ENCODE data around the gene PDRG1. TPM values are rescaled to one million over a fixed set of nuclear protein-coding genes. Genes with fewer than 3 reads are reported as not detected.

PDRG1 gene
- total and polyA plus RNA-seq, 8 donors = 0.58 to 18.6 (median 2.8) TPM; not detected in 1

DNA sequence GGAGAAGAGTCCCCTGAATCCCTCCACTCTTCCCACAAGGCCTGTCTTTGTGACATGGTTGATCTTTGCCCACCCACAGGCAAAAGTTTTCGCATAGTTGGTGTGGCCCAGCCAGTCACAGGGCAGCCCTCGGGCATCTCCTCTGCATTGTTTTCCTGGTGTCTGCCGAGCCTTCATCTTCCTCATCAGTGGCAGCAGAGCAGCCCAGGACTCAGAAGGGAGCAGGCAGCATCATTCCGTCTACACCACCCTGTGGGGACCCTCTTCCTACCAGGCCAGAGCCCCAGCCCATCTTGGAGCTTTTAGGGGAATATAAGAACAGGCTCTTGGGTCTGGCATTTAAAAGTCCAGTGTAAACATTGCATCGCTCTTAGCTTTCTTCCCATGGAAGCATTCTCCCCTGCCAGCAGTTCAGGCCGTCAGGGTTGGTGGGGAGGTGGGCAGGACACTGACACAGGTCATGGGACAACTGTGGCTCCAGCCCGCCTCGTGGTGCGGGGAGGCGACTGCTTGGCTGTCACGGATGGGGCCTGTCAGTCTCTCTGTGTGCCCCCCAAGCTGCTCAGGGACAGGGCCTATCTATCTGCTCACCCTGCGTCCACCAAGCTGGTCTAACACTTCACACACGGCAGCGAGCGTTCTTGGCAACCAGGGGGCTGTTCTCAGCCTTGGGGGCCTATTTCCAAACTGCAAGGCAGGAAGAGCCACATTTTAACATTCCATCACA lies 38.3 kb downstream of the PDRG1 start:
- TF ChIP-seq EP300 (IDR thresholded peaks at IDR 0.05) (no peak), POLR2A (IDR thresholded peaks at IDR 0.05) (no peak), POLR2AphosphoS5 (IDR thresholded peaks at IDR 0.05) (no peak)
- TF ChIP-seq, protein P1, sequence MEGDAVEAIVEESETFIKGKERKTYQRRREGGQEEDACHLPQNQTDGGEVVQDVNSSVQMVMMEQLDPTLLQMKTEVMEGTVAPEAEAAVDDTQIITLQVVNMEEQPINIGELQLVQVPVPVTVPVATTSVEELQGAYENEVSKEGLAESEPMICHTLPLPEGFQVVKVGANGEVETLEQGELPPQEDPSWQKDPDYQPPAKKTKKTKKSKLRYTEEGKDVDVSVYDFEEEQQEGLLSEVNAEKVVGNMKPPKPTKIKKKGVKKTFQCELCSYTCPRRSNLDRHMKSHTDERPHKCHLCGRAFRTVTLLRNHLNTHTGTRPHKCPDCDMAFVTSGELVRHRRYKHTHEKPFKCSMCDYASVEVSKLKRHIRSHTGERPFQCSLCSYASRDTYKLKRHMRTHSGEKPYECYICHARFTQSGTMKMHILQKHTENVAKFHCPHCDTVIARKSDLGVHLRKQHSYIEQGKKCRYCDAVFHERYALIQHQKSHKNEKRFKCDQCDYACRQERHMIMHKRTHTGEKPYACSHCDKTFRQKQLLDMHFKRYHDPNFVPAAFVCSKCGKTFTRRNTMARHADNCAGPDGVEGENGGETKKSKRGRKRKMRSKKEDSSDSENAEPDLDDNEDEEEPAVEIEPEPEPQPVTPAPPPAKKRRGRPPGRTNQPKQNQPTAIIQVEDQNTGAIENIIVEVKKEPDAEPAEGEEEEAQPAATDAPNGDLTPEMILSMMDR (IDR thresholded peaks at IDR 0.05) = no peak
- WGBS, 5 donors = 64 to 81% (median 69%) methylated on average over 12 to 15 of the region's 15 CpGs
- DNase-seq = no peak
- peaks cover 0 to under 1% (median 0%) of the 10 kb centered on the region in 3 donors for H3K27me3 ChIP-seq
- intact Hi-C loops (cut with DNase I; ENCODE audit: low total_unique reads) = no loop called here
- no peaks in the 10 kb centered on the region for H3K36me3 ChIP-seq
- no peak overlapping the region for H3K27ac ChIP-seq
- no peaks in the 10 kb centered on the region for H3K9me3 ChIP-seq
- H3K4me1 ChIP-seq = no peaks in the 10 kb centered on the region
- H3K4me3 ChIP-seq = no peak overlapping the region

DNA sequence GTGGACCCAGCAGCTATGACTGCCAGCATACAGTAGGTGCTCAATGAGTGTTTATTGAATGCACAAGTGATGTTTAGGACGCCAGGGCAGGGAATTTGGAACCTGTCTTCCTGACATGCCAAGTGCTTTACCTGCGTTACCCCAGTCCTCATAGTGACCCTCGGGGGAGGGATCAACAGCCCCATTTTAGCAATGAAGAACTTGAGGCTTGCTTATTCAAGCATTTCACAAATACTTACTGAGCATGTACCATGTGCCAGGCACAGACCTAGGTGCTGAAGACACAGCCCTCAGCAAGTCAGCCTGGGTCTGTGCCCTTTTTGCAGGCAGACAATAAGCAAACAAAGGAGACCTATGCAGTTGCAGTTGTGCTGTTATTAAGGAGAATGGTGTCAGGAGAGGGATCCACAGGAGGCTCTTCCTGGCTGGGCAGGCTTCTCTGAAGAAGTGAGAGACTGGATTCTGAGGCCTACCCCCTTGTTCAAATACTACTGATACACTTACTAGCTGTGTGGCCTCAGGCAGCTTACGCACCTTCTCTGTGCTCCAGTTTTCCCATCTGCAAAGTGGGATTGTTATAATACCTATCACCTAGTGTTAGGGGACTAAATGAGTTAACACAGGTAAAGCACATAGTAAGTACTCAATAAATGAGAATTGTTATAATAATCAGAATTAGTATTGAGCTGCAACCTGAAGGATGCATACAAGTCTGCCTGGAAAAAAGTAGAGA lies 41.6 kb downstream of the PDRG1 start:
- H3K27me3 ChIP-seq = no peaks in the 10 kb centered on the region
- no peaks in the 10 kb centered on the region for H3K4me1 ChIP-seq
- H3K36me3 ChIP-seq = no peaks in the 10 kb centered on the region
- no peak for TF ChIP-seq EP300 (IDR thresholded peaks at IDR 0.05)
- no peak for TF ChIP-seq POLR2A (IDR thresholded peaks at IDR 0.05)
- TF ChIP-seq, protein P1 (IDR thresholded peaks at IDR 0.05) = no peak
- H3K4me3 ChIP-seq = no peak overlapping the region
- DNase-seq = no peak
- intact Hi-C loops (cut with DNase I; ENCODE audit: low total_unique reads) = no loop called here
- H3K27ac ChIP-seq = no peak overlapping the region
- no peaks in the 10 kb centered on the region for H3K9me3 ChIP-seq
- WGBS, 5 donors = 77 to 96% (median 86%) methylated on average over 3 to 4 of the region's 4 CpGs

DNA sequence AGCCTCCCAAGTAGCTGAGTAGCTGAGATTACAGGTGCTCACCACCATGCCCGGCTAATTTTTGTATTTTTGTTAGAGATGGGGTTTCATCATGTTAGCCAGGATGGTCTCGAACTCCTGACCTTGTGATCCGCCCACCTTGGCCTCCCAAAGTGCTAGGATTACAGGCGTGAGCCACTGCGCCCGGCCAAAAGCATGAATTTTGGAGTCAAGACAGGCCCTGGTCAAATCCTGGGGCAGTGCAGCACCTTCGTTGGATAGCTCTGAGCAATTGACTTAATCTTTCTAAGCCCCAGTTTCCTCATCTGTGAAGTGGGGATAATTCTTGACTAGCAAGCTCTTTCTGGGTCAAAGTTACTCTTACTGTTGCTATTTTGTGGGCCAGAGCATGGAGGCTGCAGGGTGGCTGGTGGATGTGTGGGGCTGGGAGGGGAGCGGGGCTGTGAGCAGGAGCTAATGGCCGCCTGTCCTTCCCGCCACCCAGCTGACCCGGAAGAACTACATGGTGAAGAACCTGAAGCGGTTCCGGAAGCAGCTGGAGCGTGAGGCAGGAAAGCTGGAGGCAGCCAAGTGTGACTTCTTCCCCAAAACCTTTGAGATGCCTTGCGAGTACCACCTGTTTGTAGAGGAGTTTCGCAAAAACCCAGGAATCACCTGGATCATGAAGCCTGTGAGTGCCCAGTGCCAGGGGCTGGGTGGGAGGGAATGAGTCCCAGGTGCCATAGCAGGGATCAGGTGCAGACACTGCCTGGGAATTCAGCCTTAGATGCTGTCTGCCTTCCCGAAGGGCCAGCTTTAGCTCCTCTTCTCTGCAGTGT lies 42.4 kb downstream of the PDRG1 start:
- H3K27me3 ChIP-seq = no peaks in the 10 kb centered on the region
- no peak overlapping the region for H3K4me3 ChIP-seq
- H3K4me1 ChIP-seq = no peaks in the 10 kb centered on the region
- intact Hi-C loops (cut with DNase I; ENCODE audit: low total_unique reads) = no loop called here
- no peaks in the 10 kb centered on the region for H3K36me3 ChIP-seq
- H3K27ac ChIP-seq = no peak overlapping the region
- TF ChIP-seq POLR2AphosphoS5 (IDR thresholded peaks at IDR 0.05) = no peak
- no peak for TF ChIP-seq EP300 (IDR thresholded peaks at IDR 0.05)
- TF ChIP-seq POLR2A (IDR thresholded peaks at IDR 0.05) = no peak
- TF ChIP-seq, protein P1 (IDR thresholded peaks at IDR 0.05) = no peak
- no peak for DNase-seq
- 89 to 92% (median 91%) methylated on average over 12 to 17 of the region's 17 CpGs for WGBS, 5 donors
- no peaks in the 10 kb centered on the region for H3K9me3 ChIP-seq

DNA sequence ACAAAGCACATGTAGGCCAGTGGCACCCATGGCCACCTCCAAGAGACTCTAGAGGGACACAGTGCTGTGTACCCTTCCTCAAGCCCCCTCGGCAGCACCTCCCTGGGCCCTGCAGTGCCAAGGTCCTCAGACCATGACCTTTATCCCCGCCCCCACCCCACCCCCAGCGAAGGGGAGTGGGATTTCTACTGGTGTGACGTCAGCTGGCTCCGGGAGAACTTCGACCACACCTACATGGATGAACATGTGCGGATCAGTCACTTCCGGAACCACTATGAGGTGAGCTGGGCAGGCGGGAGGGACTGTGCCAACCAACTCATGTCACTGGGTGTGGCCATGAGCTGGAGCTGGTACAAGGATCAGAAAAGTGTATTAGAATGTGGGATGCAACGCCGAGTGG lies 43.4 kb downstream of the PDRG1 start:
- WGBS, 5 donors = 72 to 84% (median 79%) methylated on average over 11 of the region's 11 CpGs
- no peak overlapping the region for H3K4me3 ChIP-seq
- H3K36me3 ChIP-seq = no peaks in the 10 kb centered on the region
- no peaks in the 10 kb centered on the region for H3K4me1 ChIP-seq
- no peaks in the 10 kb centered on the region for H3K9me3 ChIP-seq
- TF ChIP-seq POLR2AphosphoS5 (IDR thresholded peaks at IDR 0.05) (no peak), POLR2A (IDR thresholded peaks at IDR 0.05) (no peak), EP300 (IDR thresholded peaks at IDR 0.05) (no peak)
- TF ChIP-seq, protein P1 (IDR thresholded peaks at IDR 0.05) = no peak
- intact Hi-C loops (cut with DNase I; ENCODE audit: low total_unique reads) = no loop called here
- H3K27me3 ChIP-seq = no peaks in the 10 kb centered on the region
- no peak for DNase-seq
- no peak overlapping the region for H3K27ac ChIP-seq
